HG03460 (cell line): ENCODE results near the gene SYTL3.
"Not testable (repeated sequence)": the region's sequence is repeated elsewhere in the genome, so short reads cannot be mapped to it uniquely, and the experiment has no call there.

ENCODE experiments used
- ATAC-seq: cut with Tn5 transposase; IDR thresholded peaks from one replicate; pipeline ENCODE4 v1.9.1; 2021; ENCODE audit not compliant: unreplicated experiment

Gene SYTL3

GRCh38 chr6:158638324-158638854, 11.5 kb upstream of the SYTL3 start:
- ATAC-seq: no peak

- ATAC-seq: no peak
Measured at GRCh38 chr6:158639056-158639455, 10.8 kb upstream of the SYTL3 start.

- ATAC-seq: no peak
Measured at GRCh38 chr6:158640519-158640918, 9.3 kb upstream of the SYTL3 start.

GRCh38 chr6:158642097-158642601, 7.7 kb upstream of the SYTL3 start:
- ATAC-seq: no peak

- no peak for ATAC-seq
Measured at GRCh38 chr6:158643836-158644230, 6.0 kb upstream of the SYTL3 start.

- ATAC-seq: peak; percentile 50
Measured at GRCh38 chr6:158644231-158645063, 5.4 kb upstream of the SYTL3 start, which contains the start of gene DYNLT1. Gene DYNLT1, minus strand, starts transcription at chr6:158644743. Its CDS starts 35 bp downstream, at chr6:158644708.

GRCh38 chr6:158645064-158646022, 4.5 kb upstream of the SYTL3 start:
- no peak for ATAC-seq

- ATAC-seq: no peak
Measured at GRCh38 chr6:158646023-158646910, 3.6 kb upstream of the SYTL3 start.

GRCh38 chr6:158647501-158647900, 2.4 kb upstream of the SYTL3 start:
- ATAC-seq: no peak

GRCh38 chr6:158648682-158649131, 1.1 kb upstream of the SYTL3 start:
- peak; percentile 23 for ATAC-seq

GRCh38 chr6:158651981-158652737, 2.3 kb downstream of the SYTL3 start:
- not testable (repeated sequence) for ATAC-seq

GRCh38 chr6:158653577-158654354, 3.9 kb downstream of the SYTL3 start:
- peak; percentile 55 for ATAC-seq

GRCh38 chr6:158654498-158654897, 4.6 kb downstream of the SYTL3 start:
- no peak for ATAC-seq

- no peak for ATAC-seq
Measured at GRCh38 chr6:158654960-158655489, 5.2 kb downstream of the SYTL3 start.

GRCh38 chr6:158655569-158656450, 6.0 kb downstream of the SYTL3 start:
- ATAC-seq: no peak

GRCh38 chr6:158656986-158657385, 7.1 kb downstream of the SYTL3 start:
- not testable (repeated sequence) for ATAC-seq

GRCh38 chr6:158660333-158660754, 10.5 kb downstream of the SYTL3 start:
- peak; percentile 53 for ATAC-seq
